ENCODE measurements around the gene HOXD8.
A peak's percentile ranks its signal among the peaks of the same experiment; 100 is the strongest.

HOXD8 gene

GRCh38 chr2:176177580-176178037 is 48.1 kb downstream of the HOXD8 start:
- DNase-seq (ENCODE audit: low spot score in 2 of 2), result peak in 1 of 2 experiments; percentile 25
- H3K27me3 ChIP-seq (ENCODE audit: low read depth), result peaks cover 23% of the 10 kb centered on the region
- peak overlapping the region; percentile 37 for H3K4me3 ChIP-seq

GRCh38 chr2:176178038-176178756 is 48.7 kb downstream of the HOXD8 start:
- peak overlapping the region; percentile 37 for H3K4me3 ChIP-seq
- in situ Hi-C loops (cut with MboI; ENCODE audit: low sequenced_read_pairs), result no loop called here
- H3K4me1 ChIP-seq, result peaks cover 13% of the 10 kb centered on the region
- DNase-seq (ENCODE audit: low spot score in 2 of 2), result peak in 1 of 2 experiments; percentile 64
- no peaks in the 10 kb centered on the region for H3K36me3 ChIP-seq (replicated peaks)
- peaks cover 23% of the 10 kb centered on the region for H3K27me3 ChIP-seq (ENCODE audit: low read depth)
- H3K9me3 ChIP-seq, result no peaks in the 10 kb centered on the region

More at GRCh38 chr2:176177580-176178037, 48.1 kb downstream of the HOXD8 start:
- H3K9me3 ChIP-seq, result no peaks in the 10 kb centered on the region
- peaks cover 13% of the 10 kb centered on the region for H3K4me1 ChIP-seq
- in situ Hi-C loops (cut with MboI; ENCODE audit: low sequenced_read_pairs), result no loop called here
- no peaks in the 10 kb centered on the region for H3K36me3 ChIP-seq (replicated peaks)

- in situ Hi-C loops (cut with MboI; ENCODE audit: low sequenced_read_pairs), result no loop called here
- Histone ChIP-seq H3K4me1 (peaks cover 13% of the 10 kb centered on the region), H3K36me3 (replicated peaks) (no peaks in the 10 kb centered on the region), H3K9me3 (no peaks in the 10 kb centered on the region), H3K4me3 (peak overlapping the region; percentile 37), H3K27me3 (ENCODE audit: low read depth) (peaks cover 23% of the 10 kb centered on the region)
- DNase-seq (ENCODE audit: low spot score in 2 of 2), result no peak
Observed at GRCh38 chr2:176178757-176179295, 49.3 kb downstream of the HOXD8 start.

- Histone ChIP-seq H3K36me3 (replicated peaks) (no peaks in the 10 kb centered on the region), H3K27me3 (ENCODE audit: low read depth) (peaks cover 28% of the 10 kb centered on the region), H3K4me1 (peaks cover 10% of the 10 kb centered on the region), H3K9me3 (no peaks in the 10 kb centered on the region), H3K4me3 (no peak overlapping the region)
- in situ Hi-C loops (cut with MboI; ENCODE audit: low sequenced_read_pairs), result no loop called here
- DNase-seq (ENCODE audit: low spot score in 2 of 2), result no peak
Observed at GRCh38 chr2:176181551-176181950, 52.0 kb downstream of the HOXD8 start.
